Measurements from ENCODE around the gene C2orf15. TPM values are rescaled to one million over a fixed set of nuclear protein-coding genes. Genes with fewer than 3 reads are reported as not detected.

C2orf15 gene
- total RNA-seq, 2 donors from 2014 or later = 3.9 TPM; not detected in 1

- Histone ChIP-seq H3K27ac (no peak overlapping the region), H3K4me3 (no peak overlapping the region), H3K36me3 (replicated peaks in 1 of 2; ENCODE audit: insufficient read depth in 1 of 2, low read depth in 2 of 2) (no peaks in the 10 kb centered on the region), H3K4me1 (peaks cover 24% of the 10 kb centered on the region), H3K27me3 (no peaks in the 10 kb centered on the region), H3K9me3 (no peaks in the 10 kb centered on the region)
- TF ChIP-seq POLR2A (IDR thresholded peaks at IDR 0.05) (no peak), CTCF (IDR thresholded peaks at IDR 0.05) (no peak)
- intact Hi-C loops (cut with DNase I) = no loop called here
- no peak for DNase-seq
- no peak for ATAC-seq
- WGBS, 2 donors = 89 to 90% methylated on average over 7 of the region's 7 CpGs
Measured at GRCh38 chr2:99152199-99152895, 10.8 kb downstream of the C2orf15 start.

- H3K9me3 ChIP-seq = no peaks in the 10 kb centered on the region
- H3K27me3 ChIP-seq = no peaks in the 10 kb centered on the region
- WGBS, 2 donors = 21 to 26% methylated on average over 12 of the region's 12 CpGs
- H3K4me1 ChIP-seq = peaks cover 24% of the 10 kb centered on the region
- H3K36me3 ChIP-seq (replicated peaks in 1 of 2; ENCODE audit: insufficient read depth in 1 of 2, low read depth in 2 of 2) = no peaks in the 10 kb centered on the region
- ATAC-seq (no peak), DNase-seq (peak in 2 of 4 donors; percentile 13 to 36)
- intact Hi-C loops (cut with DNase I) = no loop called here
- H3K4me3 ChIP-seq = peak overlapping the region; percentile 17 to 66
- H3K27ac ChIP-seq = peak overlapping the region; percentile 68 to 98 (median 91)
- TF ChIP-seq POLR2A (IDR thresholded peaks at IDR 0.05) = no peak
- no peak for TF ChIP-seq CTCF (IDR thresholded peaks at IDR 0.05)
Measured at GRCh38 chr2:99153921-99154604, 12.6 kb downstream of the C2orf15 start.

GRCh38 chr2:99154643-99155536 is 13.4 kb downstream of the C2orf15 start, which contains the start of the genes LIPT1 and TSGA10:
Gene LIPT1, plus strand, starts transcription at chr2:99154967. Its CDS starts 6,991 bp downstream, at chr2:99161958.
Gene TSGA10, minus strand, starts transcription at chr2:99154942. Its CDS starts 45,503 bp downstream, at chr2:99109439.
- intact Hi-C loops (cut with DNase I) = no loop called here
- Histone ChIP-seq H3K9me3 (no peaks in the 10 kb centered on the region), H3K36me3 (replicated peaks in 1 of 2; ENCODE audit: insufficient read depth in 1 of 2, low read depth in 2 of 2) (no peaks in the 10 kb centered on the region), H3K27ac (peak within 1 kb of the TSS; percentile 68 to 98 (median 91)), H3K27me3 (no peaks in the 10 kb centered on the region), H3K4me3 (peak within 1 kb of the TSS; percentile 17 to 66), H3K4me1 (peaks cover 24% of the 10 kb centered on the region)
- ATAC-seq = peak; percentile 99
- peak; percentile 89 to 94 (median 94) for DNase-seq
- TF ChIP-seq POLR2A (IDR thresholded peaks at IDR 0.05) = peak; percentile 84 to 94 (median 92)
- peak in 1 of 7 experiments; percentile 19 for TF ChIP-seq CTCF (IDR thresholded peaks at IDR 0.05)
- 0% methylated on average over 30 to 70 of the region's 70 CpGs for WGBS, 2 donors

- 52 to 97% methylated on average over 1 of the region's 1 CpG for WGBS, 2 donors
- ATAC-seq = no peak
- peaks cover 24% of the 10 kb centered on the region for H3K4me1 ChIP-seq
- TF ChIP-seq POLR2A (IDR thresholded peaks at IDR 0.05) (no peak), CTCF (IDR thresholded peaks at IDR 0.05) (no peak)
- intact Hi-C loops (cut with DNase I) = no loop called here
- no peaks in the 10 kb centered on the region for H3K27me3 ChIP-seq
- no peak overlapping the region for H3K27ac ChIP-seq
- no peak overlapping the region for H3K4me3 ChIP-seq
- H3K36me3 ChIP-seq (replicated peaks in 1 of 2; ENCODE audit: insufficient read depth in 1 of 2, low read depth in 2 of 2) = no peaks in the 10 kb centered on the region
- no peak for DNase-seq
- no peaks in the 10 kb centered on the region for H3K9me3 ChIP-seq
Measured at GRCh38 chr2:99156891-99157290, 15.4 kb downstream of the C2orf15 start.
